Glomerular visceral epithelial cell (primary cell): Measurements from ENCODE around the gene NXF3.
"Not testable (repeated sequence)": the region's sequence is repeated elsewhere in the genome, so short reads cannot be mapped to it uniquely, and the experiment has no call there.

Experiments used
- DNase-seq: peaks from one replicate; pipeline ENCODE4 v3.0.0-alpha.2; 2016; ENCODE audit errors: extremely low spot score

The NXF3 gene, protein sequence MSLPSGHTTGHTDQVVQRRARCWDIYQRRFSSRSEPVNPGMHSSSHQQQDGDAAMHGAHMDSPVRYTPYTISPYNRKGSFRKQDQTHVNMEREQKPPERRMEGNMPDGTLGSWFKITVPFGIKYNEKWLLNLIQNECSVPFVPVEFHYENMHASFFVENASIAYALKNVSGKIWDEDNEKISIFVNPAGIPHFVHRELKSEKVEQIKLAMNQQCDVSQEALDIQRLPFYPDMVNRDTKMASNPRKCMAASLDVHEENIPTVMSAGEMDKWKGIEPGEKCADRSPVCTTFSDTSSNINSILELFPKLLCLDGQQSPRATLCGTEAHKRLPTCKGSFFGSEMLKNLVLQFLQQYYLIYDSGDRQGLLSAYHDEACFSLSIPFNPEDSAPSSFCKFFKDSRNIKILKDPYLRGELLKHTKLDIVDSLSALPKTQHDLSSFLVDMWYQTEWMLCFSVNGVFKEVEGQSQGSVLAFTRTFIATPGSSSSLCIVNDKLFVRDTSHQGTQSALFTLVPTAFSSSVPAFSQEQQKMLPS

DNA sequence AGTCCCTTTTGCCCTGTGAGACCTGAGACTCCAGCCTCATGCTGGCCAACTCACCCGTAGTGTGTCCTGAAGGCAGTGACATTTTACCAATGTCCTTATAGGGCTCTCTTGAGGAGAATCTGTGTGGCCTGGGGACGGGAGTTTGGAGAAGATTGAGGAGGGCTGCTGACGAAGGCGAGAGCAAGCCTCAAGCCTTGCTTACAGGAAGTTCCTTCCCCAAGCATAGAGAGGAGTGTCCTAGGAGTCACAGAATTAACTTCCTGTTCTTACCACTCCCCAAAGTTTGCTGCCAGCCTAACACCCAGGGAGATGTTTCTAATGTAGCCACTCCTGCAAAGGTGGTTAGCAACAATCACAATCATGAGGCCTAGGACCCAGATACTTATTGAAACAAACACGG, at the start of gene NXF3:
TSS of gene NXF3 (minus strand) at position 202 of the 400 bp plus-strand sequence. CDS start at position 82, 120 bp downstream.
- no peak for DNase-seq

DNA sequence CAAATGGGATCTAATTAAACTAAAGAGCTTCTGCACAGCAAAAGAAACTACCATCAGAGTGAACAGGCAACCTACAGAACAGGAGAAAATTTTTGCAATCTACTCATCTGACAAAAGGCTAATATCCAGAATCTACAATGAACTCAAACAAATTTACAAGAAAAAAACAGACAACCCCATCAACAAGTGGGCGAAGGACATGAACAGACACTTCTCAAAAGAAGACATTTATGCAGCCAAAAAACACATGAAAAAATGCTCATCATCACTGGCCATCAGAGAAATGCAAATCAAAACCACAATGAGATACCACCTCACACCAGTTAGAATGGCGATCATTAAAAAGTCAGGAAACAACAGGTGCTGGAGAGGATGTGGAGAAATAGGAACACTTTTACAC, 43.6 kb upstream of the NXF3 start:
- DNase-seq = not testable (repeated sequence)

DNA sequence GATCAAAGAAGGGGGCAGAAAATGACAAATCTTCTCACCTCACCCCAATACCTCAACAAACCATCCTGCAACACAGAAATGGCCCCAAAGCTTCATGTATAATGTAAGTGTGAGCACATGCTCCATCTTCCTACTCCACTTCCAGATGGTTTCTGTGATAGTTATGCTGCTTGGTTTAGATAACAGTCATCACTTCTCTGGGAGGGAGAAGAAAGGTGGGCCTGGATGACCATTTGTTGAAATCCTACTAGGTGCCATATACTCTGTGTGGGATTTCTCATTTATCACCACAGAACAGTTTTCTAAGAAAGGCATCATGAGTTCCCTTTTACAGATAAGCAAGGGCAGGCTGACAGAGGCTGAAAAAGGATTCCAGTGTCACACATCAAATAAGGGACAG, 31.3 kb upstream of the NXF3 start:
- DNase-seq = no peak

DNA sequence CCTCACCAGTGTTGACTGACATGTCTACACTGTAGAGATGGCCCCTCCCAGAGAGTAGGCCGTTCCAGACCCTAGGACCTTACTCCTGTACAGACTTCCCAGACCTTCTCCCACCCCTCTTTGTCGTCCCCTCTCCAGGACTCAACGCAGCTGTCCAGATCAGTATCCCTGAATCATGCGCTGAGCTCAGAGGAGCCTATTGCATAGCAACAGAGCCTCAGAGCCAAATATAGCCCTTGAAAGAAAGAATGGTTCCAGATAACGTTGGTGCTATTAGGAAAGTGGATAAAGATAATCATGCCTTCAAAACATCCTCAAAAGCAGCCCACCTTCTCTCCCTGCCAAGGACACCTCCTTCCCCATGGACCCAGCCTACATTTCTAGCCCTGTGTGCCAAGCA, 27.8 kb upstream of the NXF3 start:
- no peak for DNase-seq

DNA sequence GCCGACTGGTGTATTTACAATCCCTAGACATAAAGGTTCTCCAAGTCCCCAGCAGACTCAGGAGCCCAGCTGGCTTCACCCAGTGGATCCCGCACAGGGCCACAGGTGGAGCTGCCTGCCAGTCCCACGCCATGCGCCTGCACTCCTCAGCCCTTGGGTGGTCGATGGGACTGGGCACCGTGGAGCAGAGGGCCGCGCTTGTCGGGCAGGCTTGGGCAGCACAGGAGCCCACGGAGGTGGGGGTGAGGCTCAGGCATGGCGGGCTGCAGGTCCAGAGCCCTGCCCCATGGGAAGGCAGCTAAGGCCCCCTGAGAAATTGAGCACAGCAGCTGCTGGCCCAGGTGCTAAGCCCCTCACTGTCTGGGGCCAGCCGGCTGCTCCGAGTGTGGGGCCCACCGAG, 24.0 kb upstream of the NXF3 start:
- not testable (repeated sequence) for DNase-seq

DNA sequence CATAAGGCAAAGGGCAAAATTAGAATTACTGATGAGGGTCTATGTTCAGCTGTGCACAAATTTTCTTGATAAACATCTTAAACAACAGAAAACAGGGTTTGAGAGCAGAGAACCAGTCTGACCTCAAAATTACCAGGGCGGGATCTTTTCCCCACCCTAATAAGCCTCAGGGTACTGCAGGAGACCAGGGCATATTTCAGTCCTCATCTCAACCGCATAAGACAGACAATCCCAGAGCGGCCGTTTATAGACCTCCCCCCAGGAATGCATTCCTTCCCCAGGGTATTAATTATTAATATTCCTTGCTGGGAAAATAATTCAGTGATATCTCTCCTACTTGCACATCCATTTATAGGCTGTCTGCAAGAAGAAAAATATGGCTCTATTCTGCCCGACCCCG, 16.6 kb upstream of the NXF3 start:
- not testable (repeated sequence) for DNase-seq

DNA sequence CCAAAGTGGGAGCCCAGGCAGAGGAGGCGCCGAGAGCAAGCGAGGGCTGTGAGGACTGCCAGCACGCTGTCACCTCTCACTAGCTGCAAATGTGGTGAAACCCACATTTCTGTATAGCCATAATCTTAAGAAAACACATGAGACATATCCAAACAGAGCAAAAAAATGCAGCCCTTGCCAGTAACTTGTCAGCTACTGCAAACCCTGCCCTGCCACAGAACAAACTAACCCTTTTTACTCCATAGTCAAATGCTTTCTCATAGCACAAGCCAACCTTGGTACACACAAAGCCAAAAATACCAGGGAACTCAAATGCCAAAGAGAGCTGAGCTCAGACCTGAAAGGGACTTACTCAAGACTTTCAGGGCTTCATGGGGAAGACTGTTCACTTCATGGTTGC, 14.9 kb upstream of the NXF3 start:
- no peak for DNase-seq

DNA sequence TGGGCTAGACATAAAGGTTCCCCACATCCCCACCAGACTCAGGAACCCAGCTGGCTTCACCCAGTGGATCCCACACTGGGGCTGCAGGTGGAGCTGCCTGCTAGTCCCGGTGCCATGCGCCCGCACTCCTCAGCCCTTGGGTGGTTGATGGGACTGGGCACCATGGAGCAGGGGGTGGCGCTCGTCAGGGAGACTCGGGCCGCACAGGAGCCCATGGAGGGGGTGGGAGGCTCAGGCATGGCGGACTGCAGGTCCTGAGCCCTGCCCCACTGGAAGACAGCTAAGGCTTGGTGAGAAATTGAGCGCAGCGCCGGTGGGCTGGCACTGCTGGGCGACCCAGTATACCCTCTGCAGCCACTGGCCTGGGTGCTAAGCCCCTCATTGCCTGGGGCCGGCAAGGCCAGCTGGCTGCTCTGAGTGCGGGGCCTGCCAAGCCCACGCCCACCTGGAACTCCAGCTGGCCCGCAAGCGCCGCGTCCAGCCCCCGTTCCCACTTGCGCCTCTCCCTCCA, 14.3 kb upstream of the NXF3 start:
- DNase-seq = not testable (repeated sequence)

DNA sequence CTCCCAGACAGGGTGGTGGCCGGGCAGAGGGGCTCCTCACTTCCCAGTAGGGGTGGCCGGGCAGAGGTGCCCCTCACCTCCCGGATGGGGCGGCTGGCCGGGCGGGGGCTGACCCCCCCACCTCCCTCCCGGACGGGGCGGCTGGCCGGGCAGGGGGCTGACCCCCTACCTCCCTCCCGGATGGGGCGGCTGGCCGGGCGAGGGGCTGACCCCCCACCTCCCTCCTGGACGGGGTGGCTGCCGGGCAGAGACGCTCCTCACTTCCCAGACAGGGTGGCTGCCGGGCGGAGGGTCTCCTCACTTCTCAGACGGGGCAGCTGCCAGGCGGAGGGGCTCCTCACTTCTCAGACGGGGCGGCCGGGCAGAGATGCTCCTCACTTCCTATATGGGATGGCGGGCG, 11.4 kb upstream of the NXF3 start:
- not testable (repeated sequence) for DNase-seq

DNA sequence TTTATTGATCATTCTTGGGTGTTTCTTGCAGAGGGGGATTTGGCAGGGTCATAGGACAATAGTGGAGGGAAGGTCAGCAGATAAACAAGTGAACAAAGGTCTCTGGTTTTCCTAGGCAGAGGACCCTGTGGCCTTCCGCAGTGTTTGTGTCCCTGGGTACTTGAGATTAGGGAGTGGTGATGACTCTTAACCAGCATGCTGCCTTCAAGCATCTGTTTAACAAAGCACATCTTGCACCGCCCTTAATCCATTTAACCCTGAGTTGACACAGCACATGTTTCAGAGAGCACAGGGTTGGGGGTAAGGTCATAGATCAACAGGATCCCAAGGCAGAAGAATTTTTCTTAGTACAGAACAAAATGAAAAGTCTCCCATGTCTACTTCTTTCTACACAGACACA, 10.9 kb upstream of the NXF3 start:
- DNase-seq = not testable (repeated sequence)

DNA sequence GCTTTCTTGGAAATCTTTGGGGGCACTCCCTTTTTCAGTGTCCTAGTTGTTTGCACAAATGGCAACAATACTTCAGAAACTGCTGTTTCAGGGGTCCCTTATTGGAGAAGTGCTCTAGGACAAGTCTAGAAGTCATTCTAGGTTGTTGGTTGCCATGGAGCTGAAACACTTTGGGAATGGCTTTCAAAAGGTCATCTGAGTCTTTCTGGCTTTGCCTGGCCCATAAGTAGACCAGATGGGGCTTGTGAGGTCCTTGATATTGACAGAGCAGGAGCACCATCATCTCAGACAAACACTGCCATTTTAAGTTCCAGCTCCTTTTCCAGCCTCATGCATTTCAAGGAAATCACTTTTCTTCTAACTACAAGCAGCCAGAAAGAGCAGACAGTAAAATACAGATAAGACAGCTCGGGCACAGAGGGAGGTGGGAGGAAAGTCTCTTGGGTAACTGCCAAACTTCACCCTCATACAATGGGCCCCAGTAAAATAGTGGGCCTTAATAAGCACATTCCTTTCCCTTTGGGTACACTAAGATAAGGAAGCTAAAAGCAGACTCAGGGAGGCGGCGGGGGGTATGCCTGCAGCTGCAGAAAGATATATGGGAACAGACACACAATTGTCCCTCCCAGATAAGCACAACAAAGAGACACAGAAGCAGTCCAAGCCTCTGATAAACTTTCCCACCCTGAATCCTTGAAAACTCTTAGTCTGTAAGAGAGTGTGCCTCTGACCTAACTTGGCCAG, 8.5 kb upstream of the NXF3 start:
- DNase-seq = no peak

DNA sequence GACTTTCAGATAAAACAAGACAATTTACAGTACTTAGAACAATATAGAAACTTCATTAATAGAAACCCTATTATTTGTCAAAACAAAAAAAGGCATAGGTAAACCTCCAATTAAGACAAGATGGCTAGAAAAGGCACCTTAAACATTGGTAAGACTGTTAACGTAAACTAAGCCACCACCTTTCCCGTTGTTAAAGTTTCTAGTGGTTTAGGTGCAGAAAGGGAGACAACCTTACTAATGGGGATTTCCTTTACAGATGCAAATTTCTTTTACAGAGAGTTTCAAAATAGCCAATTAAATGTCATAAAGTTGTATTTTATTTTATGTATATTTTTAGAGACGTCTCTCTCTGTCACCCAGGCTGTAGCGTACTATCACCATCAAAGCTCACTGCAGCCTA, 7.5 kb upstream of the NXF3 start:
- DNase-seq = no peak

DNA sequence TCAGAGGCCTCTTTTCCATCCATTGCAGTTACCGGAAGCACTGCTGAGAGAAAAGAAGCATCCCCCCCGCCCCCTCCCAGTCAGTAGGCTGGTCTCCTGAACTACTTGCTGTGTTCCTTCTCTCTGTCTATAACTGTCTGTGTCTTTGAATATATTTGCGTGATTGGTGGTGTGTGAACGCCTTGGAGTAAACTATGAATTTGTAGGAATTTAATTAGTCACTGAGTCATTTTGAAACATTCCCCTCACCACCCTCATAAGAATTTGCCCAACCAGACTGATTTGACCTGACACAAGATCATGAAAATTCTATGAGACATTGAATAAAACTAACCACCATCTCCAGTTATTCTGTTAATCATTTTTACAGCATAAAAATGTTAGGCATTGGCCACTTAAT, 6.7 kb upstream of the NXF3 start:
- no peak for DNase-seq

DNA sequence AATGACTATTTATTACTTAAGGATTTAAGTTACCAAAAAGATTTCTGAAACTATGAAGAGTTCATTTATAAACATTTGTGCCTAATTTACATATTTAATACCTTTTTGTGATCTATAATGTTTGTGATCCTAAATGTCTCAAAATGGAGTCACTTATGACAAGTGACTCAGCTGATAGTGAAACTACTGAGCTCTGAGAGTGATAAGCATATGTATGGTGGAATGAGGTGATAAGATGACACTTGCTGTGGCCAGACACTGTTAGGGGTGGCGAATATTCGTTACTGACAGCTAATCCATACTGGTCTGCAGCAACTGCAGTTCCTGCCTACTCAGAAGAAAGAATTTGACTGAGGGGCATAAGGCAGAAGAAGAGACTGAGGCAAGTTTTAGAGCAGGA, 5.5 kb upstream of the NXF3 start:
- no peak for DNase-seq

DNA sequence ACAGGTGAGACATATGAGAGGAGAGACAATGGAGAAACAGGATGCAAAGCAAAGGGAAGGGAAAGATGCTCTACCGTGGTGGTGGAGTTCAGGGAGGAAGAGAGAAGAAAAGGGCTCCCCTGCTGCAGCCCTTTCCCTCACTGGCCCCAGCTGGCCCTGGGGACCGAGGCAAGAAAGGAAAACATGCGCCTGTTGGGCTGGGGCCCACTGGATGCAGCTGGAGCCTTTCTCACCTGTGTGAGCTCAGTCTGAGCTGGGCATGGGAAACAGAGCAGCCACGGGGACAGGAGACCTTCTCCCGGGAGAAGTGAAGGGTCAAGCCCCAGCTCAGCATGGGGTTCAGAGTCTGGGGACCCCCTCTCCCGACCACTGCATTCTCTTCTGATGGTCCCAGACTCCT, 11.9 kb downstream of the NXF3 start:
- DNase-seq = no peak

DNA sequence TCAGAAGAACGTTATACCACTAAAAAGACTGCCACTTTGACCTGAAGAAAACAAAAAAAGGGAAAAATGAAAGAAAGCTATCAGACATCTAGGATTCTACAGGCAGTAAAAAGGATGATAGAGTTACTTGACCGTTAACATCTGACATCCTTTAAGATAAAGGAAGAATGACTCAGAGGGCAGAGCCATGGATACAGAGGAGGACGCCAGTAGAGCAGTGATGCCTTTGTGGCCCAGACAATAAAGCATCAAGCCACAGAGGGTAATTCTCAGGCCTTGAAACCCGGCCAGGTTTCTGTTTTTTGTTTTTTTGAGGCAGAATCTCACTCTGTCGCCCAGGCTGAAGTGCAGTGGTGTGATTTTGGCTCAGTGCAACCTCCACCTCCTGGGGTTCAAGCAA, 19.5 kb downstream of the NXF3 start:
- no peak for DNase-seq

DNA sequence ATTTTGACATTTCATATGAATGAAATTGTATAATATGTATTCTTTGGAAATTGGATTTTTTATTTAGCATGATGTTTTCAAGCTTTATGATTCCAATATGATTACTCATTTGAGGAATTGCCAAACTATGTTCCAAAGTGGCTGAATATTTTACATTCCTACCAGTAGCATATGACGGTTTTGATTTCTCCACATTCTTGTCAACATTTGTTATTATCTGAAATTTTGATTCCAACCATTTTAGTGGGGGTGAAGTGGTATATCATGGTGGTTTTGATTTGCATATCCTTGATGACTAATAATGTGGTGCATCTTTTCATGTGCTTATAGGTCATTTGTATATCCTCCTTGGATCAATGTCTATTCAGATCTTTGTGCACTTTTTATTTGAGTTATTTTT, 26.3 kb downstream of the NXF3 start:
- DNase-seq = no peak

DNA sequence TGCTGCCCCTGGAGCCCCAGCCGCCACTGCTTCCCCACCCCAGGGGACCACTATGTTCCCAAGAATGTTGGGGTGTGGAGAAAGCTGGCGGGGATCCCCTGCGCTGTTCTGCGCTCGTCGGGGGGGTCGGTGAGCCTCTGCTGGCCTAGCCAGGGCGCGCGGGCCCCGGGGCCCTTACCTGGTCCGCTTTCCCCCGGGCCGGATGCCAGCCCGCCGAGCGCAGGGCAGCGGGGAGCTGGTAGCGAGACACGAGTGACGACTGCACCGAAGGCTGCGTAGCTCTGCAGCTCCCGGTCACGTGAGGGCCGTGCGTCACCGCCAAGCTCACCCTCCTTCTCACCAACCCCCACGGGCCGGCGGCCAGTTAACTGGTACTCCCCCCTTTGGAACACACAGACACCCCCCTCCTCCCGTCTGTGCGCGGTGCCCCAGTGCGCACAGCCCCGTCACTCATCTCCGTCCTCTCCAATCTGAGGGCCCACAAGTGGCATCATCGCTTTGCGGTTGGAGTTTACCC, 29.0 kb downstream of the NXF3 start, which contains the start of gene BEX1:
TSS of gene BEX1 (minus strand) at position 254 of the 517 bp plus-strand sequence. CDS start 897 bp downstream, outside the sequence.
- no peak for DNase-seq

DNA sequence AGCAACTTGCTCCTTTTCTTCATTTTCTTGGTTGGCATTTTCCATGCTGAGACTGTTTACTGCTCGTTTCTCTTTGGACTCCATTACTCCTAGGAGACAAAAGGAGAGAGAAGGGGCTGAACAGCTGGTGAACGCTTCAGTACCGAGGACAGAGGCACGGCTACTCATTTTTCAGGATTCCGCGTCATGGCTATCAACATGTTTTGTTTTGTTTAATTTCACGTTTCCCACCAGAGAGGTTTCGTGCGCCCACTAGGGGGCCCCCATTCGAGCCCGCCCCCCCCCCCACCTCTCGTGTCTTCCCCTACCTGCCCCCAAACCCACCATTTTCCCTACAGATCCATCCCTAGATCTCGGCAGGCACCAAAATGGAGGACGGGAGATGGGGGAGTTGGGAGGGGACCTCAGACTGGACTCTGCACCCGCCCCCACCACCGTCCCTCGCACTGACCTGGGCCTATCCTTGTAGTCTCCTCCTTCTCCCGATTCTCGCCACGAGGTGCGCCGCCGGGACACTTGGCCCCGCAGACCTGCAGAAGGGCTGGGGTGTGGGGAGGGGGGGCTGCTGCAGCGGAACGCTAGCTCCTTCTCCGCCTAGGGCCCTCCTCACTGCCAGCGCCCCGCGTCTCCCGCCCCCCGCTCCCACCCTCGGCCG, 29.6 kb downstream of the NXF3 start:
- DNase-seq = peak; percentile 0

DNA sequence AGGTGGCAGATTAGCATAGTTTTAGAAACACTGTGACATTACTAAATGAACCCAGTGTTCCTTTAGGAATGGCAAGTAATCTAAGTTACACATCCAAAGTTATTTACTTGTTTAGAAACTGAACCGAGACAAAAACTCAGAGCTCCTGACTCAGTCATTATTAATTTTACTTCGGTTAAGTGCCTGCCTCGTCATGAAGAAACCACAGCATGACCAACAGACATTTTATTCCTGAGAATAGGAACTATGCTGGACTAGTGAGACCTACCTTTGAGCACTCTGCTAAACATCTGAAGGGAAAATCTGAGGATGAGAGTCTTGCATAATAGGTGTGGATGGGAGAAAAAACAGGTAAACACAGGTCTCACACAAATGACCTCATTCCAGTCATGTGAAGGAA, 31.5 kb downstream of the NXF3 start:
- no peak for DNase-seq

DNA sequence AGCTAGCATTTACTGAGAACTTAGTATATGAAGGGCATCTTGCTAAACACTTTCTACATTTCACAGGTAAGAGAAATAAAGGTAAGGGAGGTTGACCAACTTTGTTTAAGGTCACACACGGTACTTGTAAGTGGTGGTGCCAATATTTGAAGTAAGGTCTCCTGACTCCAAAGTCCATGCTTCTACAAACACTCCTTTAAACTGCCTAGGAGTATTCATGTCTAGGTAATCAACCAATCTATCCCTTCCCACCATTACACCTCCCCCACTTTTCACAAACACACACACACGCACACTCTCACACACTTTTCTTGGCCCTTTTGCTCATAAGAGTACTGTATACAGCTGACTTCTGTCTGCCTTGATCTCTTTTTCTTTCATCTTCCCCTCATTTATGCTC, 36.0 kb downstream of the NXF3 start:
- no peak for DNase-seq

DNA sequence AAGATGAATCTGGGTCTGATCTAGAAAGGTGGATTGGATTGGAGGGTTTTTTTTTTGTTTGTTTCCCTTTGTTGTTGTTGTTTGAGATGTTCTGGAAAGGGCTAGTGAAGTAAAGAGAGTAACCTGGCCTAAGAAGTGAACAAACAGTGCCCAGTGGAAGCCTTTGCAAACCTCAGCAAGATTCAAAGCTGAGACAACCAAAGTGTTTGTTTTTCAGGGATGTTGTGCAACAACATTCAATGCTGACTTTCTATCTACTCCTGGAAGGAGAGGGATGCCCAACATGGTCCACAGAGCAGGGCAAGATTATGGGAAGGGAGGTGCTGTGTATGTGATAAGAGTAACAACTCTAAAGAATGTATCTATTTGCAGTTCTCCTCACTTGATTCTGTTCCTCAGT, 40.3 kb downstream of the NXF3 start:
- no peak for DNase-seq
